Hepatocyte (in vitro differentiated cells): ENCODE data around the gene PTPRD.

Experiments used
- EZH2 ChIP-seq: fragments of 200-600 bp; sonication (generic); IDR thresholded peaks from 2 replicates; pipeline ENCODE4 v1.6.1; 2016; ENCODE audit warnings: antibody characterized with exemption, mild to moderate bottlenecking, borderline replicate concordance
- EZH2phosphoT487 ChIP-seq: fragments of 200-600 bp; sonication (generic); IDR thresholded peaks from one replicate; pipeline ENCODE4 v1.6.1; 2018; ENCODE audit warnings: antibody characterized with exemption, mild to moderate bottlenecking, low read depth, moderate library complexity; ENCODE audit not compliant: unreplicated experiment, severe bottlenecking
- TF ChIP-seq, protein P1 (sequence below): fragments of 200-600 bp; sonication (generic); IDR thresholded peaks from 2 replicates; pipeline ENCODE4 v1.5.1; 2016; ENCODE audit warnings: antibody characterized with exemption, mild to moderate bottlenecking; ENCODE audit not compliant: poor library complexity

- TF ChIP-seq, protein P1, sequence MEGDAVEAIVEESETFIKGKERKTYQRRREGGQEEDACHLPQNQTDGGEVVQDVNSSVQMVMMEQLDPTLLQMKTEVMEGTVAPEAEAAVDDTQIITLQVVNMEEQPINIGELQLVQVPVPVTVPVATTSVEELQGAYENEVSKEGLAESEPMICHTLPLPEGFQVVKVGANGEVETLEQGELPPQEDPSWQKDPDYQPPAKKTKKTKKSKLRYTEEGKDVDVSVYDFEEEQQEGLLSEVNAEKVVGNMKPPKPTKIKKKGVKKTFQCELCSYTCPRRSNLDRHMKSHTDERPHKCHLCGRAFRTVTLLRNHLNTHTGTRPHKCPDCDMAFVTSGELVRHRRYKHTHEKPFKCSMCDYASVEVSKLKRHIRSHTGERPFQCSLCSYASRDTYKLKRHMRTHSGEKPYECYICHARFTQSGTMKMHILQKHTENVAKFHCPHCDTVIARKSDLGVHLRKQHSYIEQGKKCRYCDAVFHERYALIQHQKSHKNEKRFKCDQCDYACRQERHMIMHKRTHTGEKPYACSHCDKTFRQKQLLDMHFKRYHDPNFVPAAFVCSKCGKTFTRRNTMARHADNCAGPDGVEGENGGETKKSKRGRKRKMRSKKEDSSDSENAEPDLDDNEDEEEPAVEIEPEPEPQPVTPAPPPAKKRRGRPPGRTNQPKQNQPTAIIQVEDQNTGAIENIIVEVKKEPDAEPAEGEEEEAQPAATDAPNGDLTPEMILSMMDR = no peak
- TF ChIP-seq EZH2phosphoT487 = no peak
- no peak for TF ChIP-seq EZH2
Observed at GRCh38 chr9:9855177-9856078, 757.4 kb downstream of the PTPRD start.
